Testis (tissue), 3 donors: ENCODE measurements around the gene SVIL. TPM values are rescaled to one million over a fixed set of nuclear protein-coding genes. Genes with fewer than 3 reads are reported as not detected.
"Not testable (repeated sequence)": the region's sequence is repeated elsewhere in the genome, so short reads cannot be mapped to it uniquely, and the experiment has no call there.

Source experiments
- DNase-seq: peaks from one replicate; pipeline ENCODE4 v3.0.0-alpha.2; 2019
- H3K27ac ChIP-seq, 2 donors: fragments of 200-600 bp; sonication (generic); one replicate each; pipeline ENCODE4 v1.5.1; 2019
- H3K27me3 ChIP-seq: fragments of 200-600 bp; sonication (generic); one replicate; pipeline ENCODE4 v1.5.1; 2019
- H3K36me3 ChIP-seq: fragments of 200-600 bp; sonication (generic); one replicate; pipeline ENCODE4 v1.5.1; 2017; ENCODE audit warnings: low read depth; ENCODE audit errors: missing control alignments
- H3K4me1 ChIP-seq: fragments of 200-600 bp; sonication (generic); one replicate; pipeline ENCODE4 v1.5.1; 2019
- H3K4me3 ChIP-seq, 2 donors: fragments of 200-600 bp; sonication (generic); one replicate each; pipeline ENCODE4 v1.5.1; 2017 to 2019
- H3K9me3 ChIP-seq: fragments of 200-600 bp; sonication (generic); one replicate; pipeline ENCODE4 v1.5.1; 2017
- POLR2A ChIP-seq: fragments of 450-650 bp; IDR thresholded peaks from one replicate; pipeline ENCODE4 v1.6.1; 2017; ENCODE audit warnings: antibody characterized with exemption, mild to moderate bottlenecking, moderate library complexity
- WGBS, 2 donors: methylation state at CpG; one replicate each; pipeline ENCODE4 v1.1.5; 2018; 5-methylcytosine and 5-hydroxymethylcytosine counted together
- intact Hi-C: fragments of 100-400 bp; cut with DNase I; formaldehyde crosslinking; loops from one replicate; pipeline ENCODE4 v1.15.1; 2023; ENCODE audit warnings: low total_unique reads
- polyA plus RNA-seq: library from polyadenylated mRNA; stranded (reverse); fragments of 350-450 nt; fragmentation: Illumina TruSeq; extraction: RNeasy Lipid Tissue Mini Kit (QIAGEN cat#74804); gene quantifications from one replicate; pipeline ENCODE4 v1.2.3, GENCODE V29; 2014; ENCODE audit warnings: low read depth, low replicate concordance; ENCODE audit not compliant: insufficient read depth
- total RNA-seq, 2 donors: library from RNA; depleted of rRNA; stranded (reverse); fragments of >200 nt; gene quantifications; one replicate each; pipeline ENCODE4 v1.2.3, GENCODE V29; 2016
- TF ChIP-seq, protein P1 (sequence below), 3 experiments: fragments of 450-650 bp in 2 of 3; fragments of 200-600 bp in 1 of 3; sonication (generic) in 1 of 3; IDR thresholded peaks; one replicate each; pipeline ENCODE4 v1.5.1; 2016 to 2019; ENCODE audit warnings: antibody characterized with exemption in 3 of 3, mild to moderate bottlenecking in 2 of 3, moderate library complexity in 1 of 3

Gene SVIL
- total and polyA plus RNA-seq, 3 donors from 2014 or later = 44.7 to 67.6 (median 63.1) TPM

DNA sequence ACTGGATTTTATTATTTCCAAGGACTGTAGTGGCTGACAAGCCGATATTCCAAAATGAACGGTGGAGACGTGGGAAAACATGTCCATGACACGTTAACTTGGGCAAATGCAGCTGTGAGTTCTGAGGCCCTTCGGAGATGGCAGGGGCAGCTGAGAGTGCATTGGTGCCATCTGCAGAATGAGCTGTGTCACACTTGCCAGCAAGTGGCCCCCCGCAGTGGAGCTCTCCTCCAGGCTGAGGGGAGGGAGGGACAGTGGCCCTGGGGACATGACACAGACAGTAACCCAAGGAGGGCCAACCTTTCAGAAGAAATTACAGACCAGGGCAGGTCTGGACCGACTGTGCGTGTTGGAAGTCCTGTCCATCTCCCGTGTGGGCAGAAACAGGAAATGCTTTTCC lies 139.4 kb downstream of the SVIL start:
- H3K27ac ChIP-seq = no peak overlapping the region
- TF ChIP-seq, protein P1, sequence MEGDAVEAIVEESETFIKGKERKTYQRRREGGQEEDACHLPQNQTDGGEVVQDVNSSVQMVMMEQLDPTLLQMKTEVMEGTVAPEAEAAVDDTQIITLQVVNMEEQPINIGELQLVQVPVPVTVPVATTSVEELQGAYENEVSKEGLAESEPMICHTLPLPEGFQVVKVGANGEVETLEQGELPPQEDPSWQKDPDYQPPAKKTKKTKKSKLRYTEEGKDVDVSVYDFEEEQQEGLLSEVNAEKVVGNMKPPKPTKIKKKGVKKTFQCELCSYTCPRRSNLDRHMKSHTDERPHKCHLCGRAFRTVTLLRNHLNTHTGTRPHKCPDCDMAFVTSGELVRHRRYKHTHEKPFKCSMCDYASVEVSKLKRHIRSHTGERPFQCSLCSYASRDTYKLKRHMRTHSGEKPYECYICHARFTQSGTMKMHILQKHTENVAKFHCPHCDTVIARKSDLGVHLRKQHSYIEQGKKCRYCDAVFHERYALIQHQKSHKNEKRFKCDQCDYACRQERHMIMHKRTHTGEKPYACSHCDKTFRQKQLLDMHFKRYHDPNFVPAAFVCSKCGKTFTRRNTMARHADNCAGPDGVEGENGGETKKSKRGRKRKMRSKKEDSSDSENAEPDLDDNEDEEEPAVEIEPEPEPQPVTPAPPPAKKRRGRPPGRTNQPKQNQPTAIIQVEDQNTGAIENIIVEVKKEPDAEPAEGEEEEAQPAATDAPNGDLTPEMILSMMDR (IDR thresholded peaks at IDR 0.05) = no peak
- TF ChIP-seq POLR2A = no peak
- intact Hi-C loops = no loop called here

DNA sequence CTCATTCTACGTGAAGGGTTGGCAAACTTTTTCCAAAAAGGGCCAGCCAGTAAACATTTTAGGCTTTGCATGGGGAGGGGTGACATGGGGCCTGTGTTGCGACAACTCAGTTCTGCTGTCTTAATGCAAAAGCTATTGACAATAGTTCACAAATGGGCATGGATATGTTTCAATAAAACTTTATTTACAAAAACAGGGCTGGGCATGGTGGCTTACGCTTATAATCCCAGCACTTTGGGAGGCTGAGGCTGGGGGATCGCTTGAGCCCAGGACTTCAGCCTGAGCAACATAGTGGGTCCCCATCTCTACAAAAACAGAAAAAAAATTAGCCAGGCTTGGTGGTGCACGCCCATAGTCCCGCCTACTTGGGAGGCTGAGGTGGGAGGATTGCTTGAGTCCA lies 141.1 kb downstream of the SVIL start:
- TF ChIP-seq, protein P1 (IDR thresholded peaks at IDR 0.05) = no peak
- no peak for TF ChIP-seq POLR2A
- Histone ChIP-seq H3K36me3 (no peaks in the 10 kb centered on the region), H3K4me3 (no peak overlapping the region), H3K9me3 (no peaks in the 10 kb centered on the region), H3K27ac (no peak overlapping the region), H3K27me3 (no peaks in the 10 kb centered on the region), H3K4me1 (no peaks in the 10 kb centered on the region)
- WGBS, 2 donors = 73 to 93% methylated on average over 6 of the region's 6 CpGs
- intact Hi-C loops = no loop called here
- no peak for DNase-seq

More for the DNA sequence above, 139.4 kb downstream of the SVIL start:
- Histone ChIP-seq H3K4me3 (no peak overlapping the region), H3K4me1 (no peaks in the 10 kb centered on the region), H3K36me3 (no peaks in the 10 kb centered on the region), H3K9me3 (no peaks in the 10 kb centered on the region), H3K27me3 (no peaks in the 10 kb centered on the region)
- WGBS, 2 donors = 75 to 79% methylated on average over 9 of the region's 9 CpGs
- no peak for DNase-seq

GRCh38 chr10:29492774-29493173 lies 142.0 kb downstream of the SVIL start:
- Histone ChIP-seq H3K36me3 (no peaks in the 10 kb centered on the region), H3K27me3 (no peaks in the 10 kb centered on the region), H3K4me1 (no peaks in the 10 kb centered on the region), H3K9me3 (no peaks in the 10 kb centered on the region), H3K4me3 (no peak overlapping the region), H3K27ac (no peak overlapping the region)
- DNase-seq = no peak
- intact Hi-C loops = no loop called here
- WGBS, 2 donors = 68 to 85% methylated on average over 11 of the region's 11 CpGs
- no peak for TF ChIP-seq POLR2A
- TF ChIP-seq, protein P1 (IDR thresholded peaks at IDR 0.05) = no peak

DNA sequence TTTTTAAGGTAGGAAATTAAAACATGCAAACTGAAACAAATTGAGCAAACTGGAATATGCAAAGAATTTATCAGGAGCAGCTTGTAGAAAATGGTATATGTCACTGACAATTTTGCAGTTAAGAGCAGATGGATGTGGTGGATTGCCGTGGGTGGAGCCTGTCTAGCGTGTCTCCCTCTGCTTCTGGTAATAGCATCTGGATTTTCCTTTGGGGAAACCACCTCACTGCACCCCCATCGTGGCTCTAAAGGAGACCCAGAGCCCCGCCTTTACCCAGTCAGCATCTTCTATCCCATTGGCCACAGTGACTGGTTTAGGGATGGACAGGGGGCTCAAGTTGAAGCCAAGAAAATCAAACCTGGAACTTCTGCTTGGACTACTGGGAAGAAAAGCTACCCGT lies 142.9 kb downstream of the SVIL start:
- H3K36me3 ChIP-seq = no peaks in the 10 kb centered on the region
- H3K9me3 ChIP-seq = no peaks in the 10 kb centered on the region
- no peaks in the 10 kb centered on the region for H3K4me1 ChIP-seq
- no peaks in the 10 kb centered on the region for H3K27me3 ChIP-seq
- TF ChIP-seq, protein P1 (IDR thresholded peaks at IDR 0.05) = no peak
- TF ChIP-seq POLR2A = no peak
- H3K27ac ChIP-seq = no peak overlapping the region
- no peak for DNase-seq
- 55 to 64% methylated on average over 5 of the region's 5 CpGs for WGBS, 2 donors
- intact Hi-C loops = no loop called here
- H3K4me3 ChIP-seq = peak overlapping the region in 1 of 2 donors; percentile 3

DNA sequence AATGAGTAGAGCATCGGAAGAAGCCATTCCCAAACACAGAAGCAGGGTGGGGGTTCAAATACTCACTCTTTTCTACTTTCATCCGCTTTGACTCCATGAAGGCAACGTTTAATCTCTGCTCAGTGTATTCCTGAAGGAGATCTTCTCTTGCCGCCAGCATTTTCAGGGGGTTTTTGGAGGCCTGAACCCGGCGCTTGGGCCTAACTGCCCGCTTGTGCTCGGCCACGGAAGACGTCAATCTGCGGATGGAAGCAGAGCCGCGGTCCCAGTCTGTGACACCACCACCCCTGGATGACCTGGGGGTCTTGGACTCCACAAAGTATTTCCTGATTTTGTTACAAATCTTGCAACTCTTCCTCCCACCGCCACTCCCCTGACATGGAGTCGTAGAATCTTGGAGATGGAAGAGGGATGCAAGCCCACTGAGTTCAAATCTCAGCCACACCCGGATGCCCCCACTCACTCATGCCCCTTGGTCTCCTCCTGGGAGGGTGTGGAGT lies 143.9 kb downstream of the SVIL start:
- H3K4me3 ChIP-seq, H3K27me3 ChIP-seq, H3K36me3 ChIP-seq, intact Hi-C loops, H3K9me3 ChIP-seq, H3K27ac ChIP-seq, DNase-seq, H3K4me1 ChIP-seq: not testable (repeated sequence)
- WGBS, 2 donors = 61 to 76% methylated on average over 16 of the region's 16 CpGs

GRCh38 chr10:29488471-29488870 lies 146.3 kb downstream of the SVIL start:
- H3K4me3 ChIP-seq, intact Hi-C loops, H3K9me3 ChIP-seq, H3K27ac ChIP-seq, DNase-seq, H3K27me3 ChIP-seq, H3K36me3 ChIP-seq, H3K4me1 ChIP-seq: not testable (repeated sequence)
- 93% methylated on average over 14 of the region's 14 CpGs for WGBS, 2 donors
